ENCODE data around the gene RAB20. TPM values are rescaled to one million over a fixed set of nuclear protein-coding genes. Genes with fewer than 3 reads are reported as not detected.

Gene RAB20
- total RNA-seq, 6 experiments from 2014 or later: 12.5 to 47.2 (median 36.3) TPM

DNA sequence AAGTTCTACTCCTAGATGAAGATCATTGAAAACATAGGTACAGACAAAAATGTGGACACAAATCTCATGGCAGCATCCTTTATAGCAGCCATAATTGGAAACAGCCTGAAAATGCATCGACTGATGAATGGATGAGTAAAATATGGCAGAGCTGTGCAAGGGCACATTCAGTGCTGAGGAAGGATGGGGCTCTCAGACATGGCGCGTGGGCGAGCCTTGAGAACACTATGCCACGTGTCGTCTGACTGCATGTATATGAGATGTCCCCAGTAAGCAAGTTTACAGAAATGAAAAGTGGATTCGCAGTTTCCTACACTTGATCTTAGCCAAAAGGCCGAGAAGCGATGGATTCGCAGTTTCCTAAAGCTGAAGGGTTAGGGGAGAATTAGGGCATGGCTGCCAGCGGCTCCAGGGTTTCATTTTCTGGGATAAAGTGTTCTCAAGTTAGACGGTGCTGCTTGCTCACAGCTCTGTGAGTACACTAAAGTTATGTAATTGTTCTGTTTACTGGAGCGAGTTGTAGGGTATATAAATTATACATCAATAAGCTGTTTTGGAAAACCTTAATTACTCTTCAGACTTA lies 78.0 kb downstream of the RAB20 start:
- TF ChIP-seq, protein P1, sequence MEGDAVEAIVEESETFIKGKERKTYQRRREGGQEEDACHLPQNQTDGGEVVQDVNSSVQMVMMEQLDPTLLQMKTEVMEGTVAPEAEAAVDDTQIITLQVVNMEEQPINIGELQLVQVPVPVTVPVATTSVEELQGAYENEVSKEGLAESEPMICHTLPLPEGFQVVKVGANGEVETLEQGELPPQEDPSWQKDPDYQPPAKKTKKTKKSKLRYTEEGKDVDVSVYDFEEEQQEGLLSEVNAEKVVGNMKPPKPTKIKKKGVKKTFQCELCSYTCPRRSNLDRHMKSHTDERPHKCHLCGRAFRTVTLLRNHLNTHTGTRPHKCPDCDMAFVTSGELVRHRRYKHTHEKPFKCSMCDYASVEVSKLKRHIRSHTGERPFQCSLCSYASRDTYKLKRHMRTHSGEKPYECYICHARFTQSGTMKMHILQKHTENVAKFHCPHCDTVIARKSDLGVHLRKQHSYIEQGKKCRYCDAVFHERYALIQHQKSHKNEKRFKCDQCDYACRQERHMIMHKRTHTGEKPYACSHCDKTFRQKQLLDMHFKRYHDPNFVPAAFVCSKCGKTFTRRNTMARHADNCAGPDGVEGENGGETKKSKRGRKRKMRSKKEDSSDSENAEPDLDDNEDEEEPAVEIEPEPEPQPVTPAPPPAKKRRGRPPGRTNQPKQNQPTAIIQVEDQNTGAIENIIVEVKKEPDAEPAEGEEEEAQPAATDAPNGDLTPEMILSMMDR (IDR thresholded peaks at IDR 0.05): no peak
- no peak for TF ChIP-seq POLR2A (IDR thresholded peaks at IDR 0.05)
- Histone ChIP-seq H3K36me3 (no peaks in the 10 kb centered on the region), H3K4me3 (no peak overlapping the region), H3K9me3 (no peaks in the 10 kb centered on the region), H3K27me3 (no peaks in the 10 kb centered on the region), H3K27ac (no peak overlapping the region), H3K4me1 (no peaks in the 10 kb centered on the region)
- 82% methylated on average over 10 of the region's 13 CpGs for WGBS (ENCODE audit: insufficient coverage, low coverage, low lambda C conversion rate, missing lambda C conversion rate)
- ATAC-seq (no peak), DNase-seq (no peak)
- intact Hi-C loops (cut with DNase I): no loop called here

DNA sequence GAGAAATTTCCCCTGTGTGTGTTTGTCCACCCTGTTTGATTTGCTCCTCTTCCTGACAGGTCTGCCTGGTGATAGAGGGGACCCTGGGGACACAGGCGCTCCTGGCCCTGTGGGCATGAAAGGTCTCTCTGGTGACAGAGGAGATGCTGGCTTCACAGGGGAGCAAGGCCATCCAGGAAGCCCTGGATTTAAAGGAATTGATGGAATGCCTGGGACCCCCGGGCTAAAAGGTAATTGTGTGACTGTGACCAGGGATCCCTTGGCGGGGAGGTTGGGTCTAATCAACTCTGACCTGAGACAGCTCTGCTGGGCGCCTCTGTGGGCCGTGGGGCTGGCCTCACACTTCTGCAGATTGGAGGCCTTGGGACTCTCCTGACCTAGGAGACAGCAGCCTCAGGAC lies 81.4 kb downstream of the RAB20 start:
- TF ChIP-seq, protein P1 (IDR thresholded peaks at IDR 0.05): no peak
- TF ChIP-seq POLR2A (IDR thresholded peaks at IDR 0.05): no peak
- Histone ChIP-seq H3K9me3 (no peaks in the 10 kb centered on the region), H3K36me3 (no peaks in the 10 kb centered on the region), H3K27me3 (no peaks in the 10 kb centered on the region), H3K27ac (no peak overlapping the region), H3K4me1 (no peaks in the 10 kb centered on the region), H3K4me3 (no peak overlapping the region)
- intact Hi-C loops (cut with DNase I): no loop called here
- WGBS (ENCODE audit: insufficient coverage, low coverage, low lambda C conversion rate, missing lambda C conversion rate): 80% methylated on average over 1 of the region's 5 CpGs
- no peak for DNase-seq
- no peak for ATAC-seq

DNA sequence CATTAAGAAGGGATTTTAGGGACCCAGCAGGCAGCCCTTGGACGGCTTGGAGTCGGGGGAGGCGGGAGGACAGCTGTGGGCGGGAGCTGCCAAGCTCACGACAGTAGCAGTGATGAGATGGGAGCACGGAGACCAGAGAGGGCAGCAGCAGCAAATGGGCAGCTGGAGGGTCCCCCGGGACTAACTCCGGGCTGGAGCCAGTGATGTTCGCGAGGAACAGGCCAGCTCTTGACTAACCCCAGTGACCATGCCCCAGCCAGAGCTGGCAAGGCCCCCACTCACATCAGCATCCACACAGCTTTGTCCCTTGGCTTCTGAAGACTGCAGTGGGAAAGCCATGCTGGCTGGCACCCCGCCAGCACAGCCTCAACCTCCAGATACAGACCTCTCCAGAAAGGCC lies 81.9 kb downstream of the RAB20 start:
- no peak for DNase-seq
- ATAC-seq: no peak
- H3K4me1 ChIP-seq: no peaks in the 10 kb centered on the region
- H3K27me3 ChIP-seq: no peaks in the 10 kb centered on the region
- intact Hi-C loops (cut with DNase I): no loop called here
- no peaks in the 10 kb centered on the region for H3K36me3 ChIP-seq
- no peak overlapping the region for H3K4me3 ChIP-seq
- WGBS (ENCODE audit: insufficient coverage, low coverage, low lambda C conversion rate, missing lambda C conversion rate): 77% methylated on average over 5 of the region's 11 CpGs
- TF ChIP-seq, protein P1 (IDR thresholded peaks at IDR 0.05): no peak
- TF ChIP-seq POLR2A (IDR thresholded peaks at IDR 0.05): no peak
- H3K27ac ChIP-seq: no peak overlapping the region
- H3K9me3 ChIP-seq: no peaks in the 10 kb centered on the region

DNA sequence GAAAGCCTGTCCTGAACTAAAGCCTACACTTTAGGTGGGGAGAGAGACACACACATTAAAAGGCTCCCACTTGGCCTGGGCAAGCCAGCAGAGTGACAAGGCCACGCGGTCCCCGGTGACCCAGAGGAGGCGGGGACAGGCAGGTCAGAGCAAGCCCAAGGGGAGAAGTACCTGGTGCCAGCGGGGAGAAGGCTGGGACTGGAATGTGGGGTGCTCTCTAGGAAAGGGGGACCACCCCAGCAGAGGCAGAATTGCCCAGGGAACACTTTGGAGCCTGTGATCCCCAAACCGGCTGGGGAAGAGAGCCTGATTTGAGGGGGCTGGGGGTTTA lies 82.3 kb downstream of the RAB20 start:
- no peaks in the 10 kb centered on the region for H3K9me3 ChIP-seq
- no peak for DNase-seq
- 38% methylated on average over 1 of the region's 6 CpGs for WGBS (ENCODE audit: insufficient coverage, low coverage, low lambda C conversion rate, missing lambda C conversion rate)
- no peaks in the 10 kb centered on the region for H3K4me1 ChIP-seq
- no peak for ATAC-seq
- TF ChIP-seq, protein P1 (IDR thresholded peaks at IDR 0.05): no peak
- no peak for TF ChIP-seq POLR2A (IDR thresholded peaks at IDR 0.05)
- intact Hi-C loops (cut with DNase I): no loop called here
- no peak overlapping the region for H3K27ac ChIP-seq
- H3K4me3 ChIP-seq: no peak overlapping the region
- no peaks in the 10 kb centered on the region for H3K36me3 ChIP-seq
- no peaks in the 10 kb centered on the region for H3K27me3 ChIP-seq
